ENCODE results near the gene PEAK1. TPM values are rescaled to one million over a fixed set of nuclear protein-coding genes. Genes with fewer than 3 reads are reported as not detected.
A peak's percentile ranks its signal among the peaks of the same experiment; 100 is the strongest.

The PEAK1 gene
- total and polyA plus RNA-seq, 10 of the 15 experiments (the other 5 are each of a cell fraction or from before 2014, with no cell fraction given): 0.62 to 24.2 (median 11.2) TPM

DNA sequence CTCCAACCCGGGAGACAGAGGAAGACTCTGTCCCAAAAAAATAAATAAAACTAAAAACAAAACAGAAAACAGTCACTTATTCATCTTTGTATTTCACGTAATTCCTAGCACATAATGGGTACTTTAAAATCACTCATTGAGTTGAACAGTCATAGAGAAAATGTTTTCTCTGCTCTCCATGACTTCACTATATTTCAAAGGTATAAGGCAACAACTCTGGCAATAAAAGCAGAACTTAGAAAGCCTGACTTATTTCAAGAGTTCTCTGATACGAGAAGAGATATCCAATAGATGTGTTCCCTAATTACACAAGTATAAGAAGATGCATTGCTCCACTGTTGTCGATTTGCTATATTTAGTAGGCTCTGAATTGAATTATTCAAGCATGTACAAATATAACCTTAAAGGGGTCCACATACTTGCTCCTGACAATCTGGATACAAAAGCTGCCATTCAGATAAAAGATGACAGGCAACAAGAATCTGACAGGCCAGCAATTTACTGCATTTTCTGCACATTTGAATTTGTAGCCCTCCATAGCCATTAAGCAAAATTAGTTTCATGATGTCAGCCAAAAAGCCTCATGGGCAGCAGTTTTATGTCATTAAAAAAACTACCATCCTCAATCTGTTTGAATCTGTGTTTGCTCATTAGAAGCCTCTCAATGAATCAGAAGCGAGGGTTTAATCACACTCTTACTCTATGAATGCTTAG is 47.9 kb downstream of the PEAK1 start:
- TF ChIP-seq JUNB (IDR thresholded peaks at IDR 0.05): peak; percentile 95
- peak; percentile 29; the same call in 1 of the 2 replicates for TF ChIP-seq ZBED1 (IDR thresholded peaks at IDR 0.05; ENCODE audit: borderline replicate concordance)
- TF ChIP-seq ATF7 (IDR thresholded peaks at IDR 0.05; ENCODE audit: low read depth): peak; percentile 40
- no peak for TF ChIP-seq TAF1 (IDR thresholded peaks at IDR 0.05; ENCODE audit: borderline replicate concordance, low read depth, low read length)
- peak; percentile 13; the same call in 1 of the 2 replicates for TF ChIP-seq CREB1 (IDR thresholded peaks at IDR 0.05; ENCODE audit: low read depth)
- TF ChIP-seq IKZF2 (IDR thresholded peaks at IDR 0.05): peak in 1 of 2 experiments; percentile 21; a peak in 1 of 4 replicates
- peak; percentile 34; the same call in 1 of the 2 replicates for TF ChIP-seq RUNX3 (IDR thresholded peaks at IDR 0.05; ENCODE audit: low read length)
- TF ChIP-seq FOXM1 (IDR thresholded peaks at IDR 0.05; ENCODE audit: low read depth, low read length): peak; percentile 63; the same call in 1 of the 2 replicates
- peak; percentile 74; the same call in 1 of the 2 replicates for TF ChIP-seq NFIC (IDR thresholded peaks at IDR 0.05; ENCODE audit: low read depth, low read length)
- TF ChIP-seq TBL1XR1 (IDR thresholded peaks at IDR 0.05; ENCODE audit: low read depth, low read length): no peak
- TF ChIP-seq NFYA (IDR thresholded peaks at IDR 0.05; ENCODE audit: borderline replicate concordance, low read depth, low read length): no peak
- TF ChIP-seq, protein P1, sequence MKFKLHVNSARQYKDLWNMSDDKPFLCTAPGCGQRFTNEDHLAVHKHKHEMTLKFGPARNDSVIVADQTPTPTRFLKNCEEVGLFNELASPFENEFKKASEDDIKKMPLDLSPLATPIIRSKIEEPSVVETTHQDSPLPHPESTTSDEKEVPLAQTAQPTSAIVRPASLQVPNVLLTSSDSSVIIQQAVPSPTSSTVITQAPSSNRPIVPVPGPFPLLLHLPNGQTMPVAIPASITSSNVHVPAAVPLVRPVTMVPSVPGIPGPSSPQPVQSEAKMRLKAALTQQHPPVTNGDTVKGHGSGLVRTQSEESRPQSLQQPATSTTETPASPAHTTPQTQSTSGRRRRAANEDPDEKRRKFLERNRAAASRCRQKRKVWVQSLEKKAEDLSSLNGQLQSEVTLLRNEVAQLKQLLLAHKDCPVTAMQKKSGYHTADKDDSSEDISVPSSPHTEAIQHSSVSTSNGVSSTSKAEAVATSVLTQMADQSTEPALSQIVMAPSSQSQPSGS (IDR thresholded peaks at IDR 0.05; ENCODE audit: low read length): peak; percentile 63
- TF ChIP-seq, protein P2, sequence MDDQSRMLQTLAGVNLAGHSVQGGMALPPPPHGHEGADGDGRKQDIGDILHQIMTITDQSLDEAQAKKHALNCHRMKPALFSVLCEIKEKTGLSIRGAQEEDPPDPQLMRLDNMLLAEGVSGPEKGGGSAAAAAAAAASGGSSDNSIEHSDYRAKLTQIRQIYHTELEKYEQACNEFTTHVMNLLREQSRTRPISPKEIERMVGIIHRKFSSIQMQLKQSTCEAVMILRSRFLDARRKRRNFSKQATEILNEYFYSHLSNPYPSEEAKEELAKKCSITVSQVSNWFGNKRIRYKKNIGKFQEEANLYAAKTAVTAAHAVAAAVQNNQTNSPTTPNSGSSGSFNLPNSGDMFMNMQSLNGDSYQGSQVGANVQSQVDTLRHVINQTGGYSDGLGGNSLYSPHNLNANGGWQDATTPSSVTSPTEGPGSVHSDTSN (IDR thresholded peaks at IDR 0.05; ENCODE audit: insufficient replicate concordance, low read depth, low read length): no peak
- TF ChIP-seq CREM (IDR thresholded peaks at IDR 0.05; ENCODE audit: low read depth): peak; percentile 51
- TF ChIP-seq TCF7 (IDR thresholded peaks at IDR 0.05; ENCODE audit: borderline replicate concordance): peak; percentile 76
- peak; percentile 57; the same call in 1 of the 2 replicates for TF ChIP-seq ZNF217 (IDR thresholded peaks at IDR 0.05)
- TF ChIP-seq IRF4 (IDR thresholded peaks at IDR 0.05; ENCODE audit: low read depth, low read length): 0 out of 2 replicates have a peak, but pooled peaks have one; percentile 57
- no peak for TF ChIP-seq RAD21 (IDR thresholded peaks at IDR 0.05; ENCODE audit: insufficient read depth, low read depth, low read length)
- TF ChIP-seq MTA2 (IDR thresholded peaks at IDR 0.05; ENCODE audit: low read depth): peak; percentile 59; the same call in 1 of the 2 replicates
- CTCF ChIA-PET: interaction anchor here (1.7 kb wide), 1 partner anchor 125 kb away, joined by 3 read pairs; no protein-coding TSS in a partner anchor
- Histone ChIP-seq H2AFZ (ENCODE audit: control insufficient read depth, low read depth, low read length) (no peak overlapping the region), H3K79me2 (ENCODE audit: control insufficient read depth, insufficient read depth, low read length) (no peaks in the 10 kb centered on the region), H3K27ac (ENCODE audit: control insufficient read depth, insufficient read depth) (no peak overlapping the region), H3K4me1 (ENCODE audit: control insufficient read depth, insufficient read depth, low read length) (no peaks in the 10 kb centered on the region), H3K9me3 (replicated peaks; ENCODE audit: control insufficient read depth, insufficient read depth, low read length) (no peaks in the 10 kb centered on the region; the same call in 2 of the 3 replicates), H4K20me1 (ENCODE audit: control insufficient read depth, insufficient read depth) (no peaks in the 10 kb centered on the region), H3K4me3 (no peak overlapping the region), H3K36me3 (ENCODE audit: control insufficient read depth in 2 of 2, insufficient read depth in 2 of 2, low read length in 1 of 2) (no peaks in the 10 kb centered on the region), H3K4me2 (ENCODE audit: control insufficient read depth, insufficient read depth) (no peak overlapping the region), H3K9ac (ENCODE audit: control insufficient read depth, insufficient read depth, low read length) (no peak overlapping the region), H3K27me3 (replicated peaks in 1 of 2; ENCODE audit: control insufficient read depth in 2 of 2, insufficient read depth in 2 of 2, low read length in 1 of 2) (no peaks in the 10 kb centered on the region)
- in situ Hi-C loops (cut with MboI): no loop called here
- FAIRE-seq: no peak
- SMC1A ChIA-PET (ENCODE audit: uncharacterized antibody, unreplicated experiment): no interaction called here
- peak; percentile 87 for ATAC-seq
- DNase-seq (ENCODE audit: low read depth, low spot score): peak; percentile 4
- intact Hi-C loops (cut with micrococcal nuclease; ENCODE audit: unreplicated experiment): no loop called here
- 24% methylated on average over 5 of the region's 5 CpGs for WGBS (ENCODE audit: insufficient coverage, insufficient replicate concordance, low lambda C conversion rate, missing lambda C conversion rate)
- RAD21 ChIA-PET (ENCODE audit: unreplicated experiment): no interaction called here
- no TSS peak for BruUV-seq (replicated peaks)
- POLR2A ChIA-PET: interaction anchor here (0.7 kb wide), 1 partner anchor 56 kb away, joined by 3 read pairs; no protein-coding TSS in a partner anchor

Measured in GM12878 (cell line).